HG02759 (cell line): ENCODE data around the gene SLC45A1.

Source experiments
- ATAC-seq: cut with Tn5 transposase; IDR thresholded peaks from one replicate; pipeline ENCODE4 v1.9.1; 2021; ENCODE audit warnings: mild to moderate bottlenecking, moderate library complexity; ENCODE audit not compliant: unreplicated experiment

Gene SLC45A1

DNA sequence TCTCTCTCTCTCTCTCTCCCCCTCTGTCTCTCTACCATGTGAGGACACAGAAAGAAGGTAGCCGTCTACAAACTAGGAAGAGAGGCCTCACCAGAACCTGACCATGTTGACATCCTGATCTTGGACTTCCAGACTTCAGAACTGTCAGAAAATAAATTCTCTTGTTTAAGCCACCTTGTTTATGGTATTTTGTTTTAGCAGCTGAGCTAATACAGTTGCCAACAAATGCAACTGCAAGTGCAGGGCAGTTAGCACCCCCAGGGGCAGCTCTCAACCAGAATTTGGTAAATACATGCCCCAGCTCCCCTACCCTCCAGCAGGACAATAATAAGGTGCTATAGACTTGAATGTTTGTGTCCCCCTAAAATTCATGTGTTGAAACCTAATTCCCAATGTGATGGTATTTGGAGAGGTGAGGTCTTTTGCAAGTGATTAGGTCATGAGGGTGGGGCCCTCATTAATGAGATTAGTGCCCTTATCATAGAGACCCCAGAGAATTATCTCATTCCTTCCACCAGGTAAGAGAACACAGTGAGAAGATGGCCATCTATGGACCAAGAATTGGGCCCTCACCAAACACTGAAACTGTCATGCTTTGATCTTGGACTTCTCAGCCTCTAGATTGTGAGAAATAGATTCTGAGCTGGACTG lies 6.7 kb upstream of the SLC45A1 start:
- no peak for ATAC-seq

GRCh38 chr1:8312235-8313218 lies 5.4 kb upstream of the SLC45A1 start:
- ATAC-seq = no peak

- ATAC-seq = no peak
These were observed 4.7 kb upstream of the SLC45A1 start for GRCh38 chr1:8313231-8313630.

- ATAC-seq = no peak
These were observed 3.3 kb upstream of the SLC45A1 start for GRCh38 chr1:8314346-8315280.

GRCh38 chr1:8315573-8316475 lies 2.1 kb upstream of the SLC45A1 start:
- no peak for ATAC-seq

GRCh38 chr1:8318436-8318835 lies 522 bp downstream of the SLC45A1 start:
- no peak for ATAC-seq

GRCh38 chr1:8321612-8322011 lies 3.7 kb downstream of the SLC45A1 start:
- ATAC-seq = no peak

DNA sequence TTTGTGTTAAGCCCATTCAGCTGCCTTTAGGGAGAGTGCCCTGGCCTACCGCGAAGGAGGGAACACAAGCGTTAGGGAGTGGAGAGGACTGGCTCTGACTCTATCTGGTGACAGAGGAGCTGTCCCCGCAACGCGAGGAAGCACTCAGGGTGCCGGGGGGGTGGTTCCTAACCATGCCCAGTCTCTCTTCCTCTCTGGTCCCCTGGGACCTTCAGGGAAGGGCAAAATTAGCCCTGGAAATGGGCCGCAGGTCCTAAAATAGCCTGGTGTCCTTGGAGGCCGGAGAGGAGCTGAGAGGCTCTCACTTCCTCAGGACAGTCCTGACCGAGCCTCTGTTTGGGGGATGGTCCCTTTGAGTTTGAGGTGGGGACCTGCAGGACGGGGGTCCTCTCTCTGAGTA lies 5.8 kb downstream of the SLC45A1 start:
- no peak for ATAC-seq

GRCh38 chr1:8324176-8324810 lies 6.4 kb downstream of the SLC45A1 start:
- ATAC-seq = no peak

GRCh38 chr1:8325771-8326170 lies 7.9 kb downstream of the SLC45A1 start:
- ATAC-seq = no peak

GRCh38 chr1:8326265-8326664 lies 8.4 kb downstream of the SLC45A1 start:
- no peak for ATAC-seq

- ATAC-seq = no peak
These were observed 10.4 kb downstream of the SLC45A1 start for GRCh38 chr1:8328271-8328670.

DNA sequence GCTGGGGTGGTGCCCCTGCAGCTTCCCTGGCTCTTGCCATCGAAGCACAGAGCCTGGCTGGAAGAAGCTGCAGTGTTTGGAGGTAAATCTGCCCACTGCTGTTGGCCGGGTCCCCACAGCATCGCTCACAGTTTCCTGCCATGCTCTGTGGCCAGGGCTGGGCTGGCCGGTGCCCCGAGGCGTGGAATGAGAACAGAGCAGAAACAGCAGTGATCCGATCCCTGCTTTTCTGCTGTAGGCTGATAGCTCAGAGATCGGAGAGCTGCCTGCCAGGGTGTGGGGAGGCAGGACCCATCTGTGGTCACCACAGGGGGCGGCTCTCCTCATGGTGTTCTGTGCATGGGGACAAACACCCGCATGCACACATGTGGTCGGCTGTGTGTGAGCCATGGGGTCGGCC lies 11.5 kb downstream of the SLC45A1 start:
- no peak for ATAC-seq

DNA sequence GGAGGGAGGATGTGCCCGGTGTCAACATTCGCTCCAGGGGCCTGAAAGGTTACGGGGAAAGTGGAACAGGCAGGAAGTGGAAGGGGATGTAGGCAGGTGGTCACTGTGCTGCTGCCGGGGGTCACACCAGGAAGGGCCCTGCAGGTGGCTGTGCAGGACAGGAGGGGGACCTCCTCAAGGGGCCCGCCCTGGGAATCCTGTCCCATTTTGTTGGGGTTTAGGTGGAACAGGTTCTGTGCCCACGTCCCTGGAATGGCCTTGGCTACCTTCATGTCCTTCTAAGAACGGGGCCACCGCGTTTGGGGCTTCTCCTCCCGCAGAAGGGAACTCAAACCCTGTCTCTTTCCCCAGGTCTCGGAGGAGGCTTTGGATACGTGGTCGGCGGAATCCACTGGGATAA lies 11.9 kb downstream of the SLC45A1 start:
- ATAC-seq = no peak

DNA sequence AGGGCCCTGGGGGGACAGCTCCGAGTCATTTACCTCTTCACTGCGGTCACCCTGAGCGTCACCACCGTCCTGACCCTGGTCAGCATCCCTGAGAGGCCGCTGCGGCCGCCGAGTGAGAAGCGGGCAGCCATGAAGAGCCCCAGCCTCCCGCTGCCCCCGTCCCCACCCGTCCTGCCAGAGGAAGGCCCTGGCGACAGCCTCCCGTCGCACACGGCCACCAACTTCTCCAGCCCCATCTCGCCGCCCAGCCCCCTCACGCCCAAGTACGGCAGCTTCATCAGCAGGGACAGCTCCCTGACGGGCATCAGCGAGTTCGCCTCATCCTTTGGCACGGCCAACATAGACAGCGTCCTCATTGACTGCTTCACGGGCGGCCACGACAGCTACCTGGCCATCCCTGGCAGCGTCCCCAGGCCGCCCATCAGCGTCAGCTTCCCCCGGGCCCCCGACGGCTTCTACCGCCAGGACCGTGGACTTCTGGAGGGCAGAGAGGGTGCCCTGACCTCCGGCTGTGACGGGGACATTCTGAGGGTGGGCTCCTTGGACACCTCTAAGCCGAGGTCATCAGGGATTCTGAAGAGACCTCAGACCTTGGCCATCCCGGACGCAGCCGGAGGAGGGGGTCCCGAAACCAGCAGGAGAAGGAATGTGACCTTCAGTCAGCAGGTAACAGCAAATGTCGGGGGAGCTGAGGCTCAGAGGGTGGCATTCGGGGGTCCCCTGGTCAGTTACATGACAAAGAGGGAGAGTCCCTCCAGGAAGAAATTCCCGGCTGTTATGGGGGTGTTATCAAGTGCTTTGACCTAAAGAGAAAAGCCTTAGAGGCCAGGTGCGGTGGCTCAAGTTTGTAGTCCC lies 12.6 kb downstream of the SLC45A1 start:
- no peak for ATAC-seq

DNA sequence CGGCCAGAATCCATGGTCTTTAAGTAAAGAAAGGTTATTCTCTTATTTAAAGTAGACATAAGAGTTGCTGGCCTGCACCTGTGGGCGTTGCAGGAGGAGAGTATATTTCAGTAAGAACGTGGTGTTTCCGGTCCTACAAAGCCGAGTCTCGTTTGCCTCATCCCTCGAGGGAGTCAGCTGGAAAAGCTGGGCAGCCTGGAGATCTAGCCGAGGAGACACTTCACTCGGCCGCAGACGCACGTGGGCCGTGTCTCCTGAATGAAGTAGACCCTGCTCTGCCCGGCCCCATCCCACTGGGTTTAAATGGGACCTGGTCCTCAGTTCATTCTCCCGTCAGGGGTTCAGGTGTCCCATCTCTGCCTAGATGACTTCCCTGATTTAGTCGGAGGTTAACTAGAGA lies 14.9 kb downstream of the SLC45A1 start:
- ATAC-seq = no peak

DNA sequence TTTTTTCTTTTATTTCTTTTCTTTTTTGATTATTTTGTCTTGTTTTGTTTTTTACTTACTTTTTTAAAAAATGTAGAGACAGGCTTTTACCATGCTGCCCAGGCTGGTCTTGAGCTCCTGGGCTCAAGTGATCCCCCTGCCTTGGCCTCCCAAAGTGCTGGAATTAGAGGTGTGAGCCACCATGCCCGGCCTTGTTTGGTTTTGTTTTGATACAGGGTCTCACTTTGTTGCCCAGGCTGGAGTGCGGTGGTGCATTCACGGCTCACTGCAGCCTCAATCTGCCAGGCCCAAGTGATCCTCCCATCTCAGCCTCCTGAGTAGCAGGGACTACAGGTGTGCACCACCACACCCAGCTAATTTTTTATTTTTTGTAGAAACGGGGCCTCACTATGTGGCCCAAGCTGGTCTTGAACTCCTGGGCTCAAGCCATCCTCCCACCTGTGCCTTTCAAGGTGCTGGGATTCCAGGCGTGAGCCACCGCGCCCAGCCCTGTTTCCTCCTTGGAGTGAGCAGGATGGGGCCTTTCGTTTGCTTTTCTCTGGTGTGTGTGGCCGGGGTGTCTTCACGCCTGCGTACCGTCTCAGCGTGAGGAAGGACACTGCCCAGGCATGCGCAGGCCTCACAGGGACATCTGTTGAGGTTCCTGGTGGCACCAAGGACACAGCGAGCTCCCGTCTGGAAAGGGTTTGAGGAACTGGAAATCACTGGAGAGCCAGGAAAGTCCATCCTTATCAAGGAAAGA lies 15.5 kb downstream of the SLC45A1 start:
- ATAC-seq = no peak
